AG08395 (cell line): ENCODE data around the gene NIPSNAP3A.

ENCODE experiments used
- DNase-seq: peaks from one replicate; pipeline ENCODE4 v3.0.0; 2012; ENCODE audit warnings: mixed read lengths, low spot score

NIPSNAP3A gene

DNA sequence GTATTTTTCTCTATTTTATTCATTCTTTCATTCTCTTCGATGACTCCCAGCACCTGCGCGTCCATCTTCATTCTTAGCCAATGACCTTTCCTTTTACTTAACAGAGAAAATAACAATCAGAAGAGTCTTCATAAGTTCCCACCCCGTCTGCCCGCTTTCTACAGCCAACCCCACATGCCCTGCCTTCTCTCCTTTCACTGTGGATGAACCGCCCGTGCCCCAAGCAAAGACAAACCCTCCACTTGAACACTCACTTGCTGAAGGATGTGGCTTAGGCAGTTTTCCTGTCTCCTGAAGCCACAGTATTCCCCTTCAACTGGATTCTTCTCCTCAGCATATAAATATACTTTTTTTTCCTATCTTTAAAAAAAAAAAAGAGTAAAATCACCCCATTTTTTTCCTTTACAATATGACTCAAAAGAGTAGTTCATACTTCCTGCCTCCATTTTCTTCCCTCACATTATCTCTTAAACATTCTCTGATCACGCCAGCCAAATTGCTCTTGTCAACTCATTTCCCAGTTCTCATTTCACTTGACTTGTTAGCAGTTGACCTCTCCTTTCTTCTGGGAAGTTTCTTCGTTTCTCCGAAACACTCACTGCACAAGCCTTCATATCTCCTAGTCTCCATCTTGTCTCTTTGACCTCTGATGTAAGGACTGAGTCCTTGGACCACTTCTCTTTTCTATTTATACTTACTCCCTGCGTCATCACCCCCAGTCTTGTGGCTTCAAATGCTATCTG lies 27.5 kb downstream of the NIPSNAP3A start:
- no peak for DNase-seq

DNA sequence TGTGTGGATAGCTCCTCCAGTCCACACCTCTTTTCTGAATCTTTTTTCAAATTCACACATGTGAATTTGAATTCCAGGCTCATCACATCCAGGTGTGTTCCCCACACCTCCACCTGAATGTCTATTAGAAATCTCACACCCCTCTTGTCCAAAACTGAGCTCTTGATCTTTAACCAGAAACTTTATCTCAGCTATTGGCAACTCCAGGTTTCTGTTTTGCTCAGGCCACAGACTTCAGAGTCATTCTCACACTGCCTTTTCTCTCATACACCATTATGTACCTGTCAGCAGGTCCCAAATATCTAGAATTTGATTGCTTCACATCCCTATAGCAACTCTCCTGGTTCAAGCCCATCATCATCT lies 28.1 kb downstream of the NIPSNAP3A start:
- DNase-seq, result no peak

DNA sequence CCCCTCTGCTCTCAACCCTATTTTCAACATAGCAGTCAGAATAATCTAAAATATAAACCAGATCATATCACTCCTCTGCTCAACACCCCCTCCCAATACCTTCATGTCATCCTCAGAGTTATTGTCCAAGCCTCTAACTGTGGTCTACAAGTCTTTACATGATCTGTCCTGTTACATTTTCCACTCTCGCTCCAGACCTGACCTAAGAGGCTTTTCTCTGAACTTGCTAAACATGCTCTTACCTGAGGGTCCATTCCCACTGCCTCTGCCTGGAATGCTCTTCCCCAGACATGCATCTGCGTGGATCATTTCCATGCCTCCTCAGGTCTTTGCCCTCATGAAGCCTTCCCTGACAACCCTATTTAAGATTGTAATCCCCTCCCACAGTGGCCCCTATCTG lies 28.5 kb downstream of the NIPSNAP3A start:
- no peak for DNase-seq

DNA sequence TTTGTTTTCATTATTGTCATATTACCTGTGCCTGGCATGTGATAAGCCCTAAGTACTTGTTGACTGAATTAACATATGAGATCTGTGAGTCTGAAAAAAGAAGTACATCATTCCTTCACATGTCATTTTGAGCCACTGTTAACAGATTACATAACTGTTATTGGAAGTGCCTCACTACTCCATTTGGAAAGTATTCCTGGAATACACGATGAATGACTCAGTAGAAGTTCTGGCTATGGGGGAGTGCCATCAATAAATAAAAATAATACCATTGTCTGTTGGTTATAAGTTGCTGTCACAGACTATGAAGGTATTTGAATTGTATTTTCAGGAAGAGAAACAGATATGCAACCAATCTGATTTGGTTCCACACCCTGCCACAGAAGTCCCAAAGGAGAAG lies 29.3 kb downstream of the NIPSNAP3A start:
- DNase-seq, result peak; percentile 29

DNA sequence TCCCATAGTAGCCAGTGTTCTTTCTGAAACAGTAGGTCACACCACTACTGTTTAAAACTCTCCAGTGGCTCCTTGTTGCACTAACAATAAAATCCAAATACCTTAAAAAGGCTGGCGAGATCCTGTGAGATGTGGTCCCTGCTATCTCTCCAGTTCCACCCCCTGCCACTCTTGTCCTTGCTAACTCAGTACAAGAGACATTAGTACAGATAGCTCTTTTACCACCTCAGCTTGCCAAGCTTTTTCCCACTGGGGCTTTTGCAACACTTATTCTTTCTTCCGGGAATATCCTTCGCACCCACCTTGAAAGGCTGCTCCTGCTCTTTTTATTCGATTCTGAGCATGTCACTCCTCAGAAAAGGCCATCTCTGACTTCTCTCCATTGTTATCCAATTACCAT lies 31.3 kb downstream of the NIPSNAP3A start:
- DNase-seq, result no peak

DNA sequence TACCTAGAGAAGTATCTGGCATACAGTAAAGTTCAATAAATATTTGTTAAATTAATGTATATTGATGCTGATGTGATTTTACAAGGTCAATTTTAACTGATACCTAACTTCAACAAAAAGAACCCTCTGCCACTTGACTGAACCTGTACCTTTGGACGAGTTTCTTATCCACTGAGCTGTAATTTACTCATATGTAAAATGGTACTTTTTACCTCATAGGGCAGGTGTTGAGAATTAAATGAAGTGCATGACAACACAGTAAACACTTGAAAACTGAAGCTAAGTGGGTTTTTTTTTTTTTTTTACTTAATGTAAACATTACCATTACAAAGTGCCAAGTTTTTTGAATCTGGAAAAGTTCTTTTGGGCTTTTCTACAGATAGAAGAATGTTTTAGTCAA lies 31.9 kb downstream of the NIPSNAP3A start:
- DNase-seq, result no peak

DNA sequence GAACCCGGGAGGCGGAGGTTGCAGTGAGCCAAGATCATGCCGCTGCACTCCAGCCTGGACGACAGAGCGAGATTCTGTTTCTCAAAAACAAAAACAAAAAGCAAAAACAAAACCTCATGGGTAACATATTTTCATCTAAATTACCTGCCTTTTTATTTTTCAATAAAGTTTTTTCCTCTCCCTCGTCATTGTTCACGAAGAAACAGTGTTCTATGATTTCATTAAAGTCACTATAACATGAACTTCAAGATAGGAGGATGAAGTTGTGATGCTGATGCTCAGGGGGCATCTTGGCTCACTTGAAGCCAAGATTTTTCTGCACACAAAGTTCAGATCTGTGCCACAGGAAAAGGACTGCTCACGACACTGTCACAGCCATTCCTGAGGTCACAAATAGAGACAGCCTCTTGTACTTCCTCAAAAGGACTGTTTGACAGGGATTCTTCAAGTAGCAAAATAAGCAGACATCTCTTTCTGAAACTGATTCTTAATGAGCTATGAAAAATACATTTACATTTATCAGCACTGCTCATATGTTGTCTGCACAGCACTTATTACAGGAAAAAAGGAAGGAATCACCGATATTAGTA lies 32.6 kb downstream of the NIPSNAP3A start:
- DNase-seq, result no peak

DNA sequence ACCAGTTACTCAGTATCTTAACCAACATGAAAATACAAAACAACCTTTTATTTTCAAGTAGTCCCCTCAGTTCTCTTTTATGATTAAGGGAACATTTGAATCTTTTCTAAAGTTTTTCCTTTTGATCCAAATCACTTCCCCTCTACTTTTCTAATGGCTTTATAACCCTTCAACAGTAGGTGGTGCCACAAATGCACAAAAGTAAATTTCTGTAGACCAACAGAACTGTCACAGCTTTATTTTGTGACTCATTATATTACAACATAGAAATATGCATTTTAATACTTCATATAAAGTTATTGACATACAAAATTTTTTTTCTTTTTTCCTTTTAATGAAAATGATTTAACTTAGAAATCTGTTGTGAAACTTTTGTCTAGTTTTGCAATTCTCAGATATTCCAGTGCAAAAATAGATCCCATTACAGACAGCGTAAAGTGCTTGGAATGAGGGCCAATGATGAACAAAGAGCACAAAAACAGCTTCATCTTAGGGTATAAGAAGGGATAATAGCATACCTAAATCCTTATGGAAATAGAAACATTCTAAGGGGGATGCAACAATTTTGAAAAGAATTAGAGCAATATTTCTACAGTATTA lies 33.4 kb downstream of the NIPSNAP3A start:
- DNase-seq, result peak; percentile 44

DNA sequence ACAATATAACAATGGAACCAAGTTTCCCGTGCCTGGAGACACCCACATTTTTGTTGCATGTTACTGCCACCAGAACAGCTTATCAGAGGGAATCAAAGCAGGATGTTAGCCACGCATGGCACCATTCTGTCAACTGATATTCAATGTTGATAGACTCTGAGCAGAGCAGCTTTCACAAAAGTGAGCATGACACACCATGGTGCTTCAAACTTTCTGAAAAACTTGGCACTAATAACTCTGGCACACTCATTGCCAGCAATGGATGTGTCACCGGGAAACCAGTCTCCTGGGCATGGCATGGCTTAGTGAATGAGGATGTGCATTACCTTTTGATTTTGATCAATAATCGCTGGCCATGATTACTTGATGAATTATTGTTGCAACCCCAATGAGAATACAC lies 36.1 kb downstream of the NIPSNAP3A start:
- no peak for DNase-seq

DNA sequence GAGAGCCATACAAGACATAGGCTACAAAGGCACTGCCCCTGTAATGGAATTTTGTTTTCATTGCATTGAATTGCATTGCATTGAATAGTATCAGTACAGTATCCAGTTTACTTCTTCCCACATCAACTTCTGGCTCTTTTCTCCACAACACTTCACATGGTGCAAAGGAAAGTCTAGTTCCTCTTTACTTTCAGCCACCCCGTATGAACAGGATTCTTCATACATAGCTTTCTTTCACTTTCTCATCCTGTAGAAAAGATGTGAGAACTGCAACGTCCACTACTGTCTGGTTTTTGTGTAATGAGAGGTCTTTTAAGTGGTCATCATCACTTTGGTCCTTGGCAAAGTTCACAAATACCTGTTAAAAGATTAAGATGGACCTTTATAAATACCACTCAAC lies 36.6 kb downstream of the NIPSNAP3A start:
- no peak for DNase-seq

DNA sequence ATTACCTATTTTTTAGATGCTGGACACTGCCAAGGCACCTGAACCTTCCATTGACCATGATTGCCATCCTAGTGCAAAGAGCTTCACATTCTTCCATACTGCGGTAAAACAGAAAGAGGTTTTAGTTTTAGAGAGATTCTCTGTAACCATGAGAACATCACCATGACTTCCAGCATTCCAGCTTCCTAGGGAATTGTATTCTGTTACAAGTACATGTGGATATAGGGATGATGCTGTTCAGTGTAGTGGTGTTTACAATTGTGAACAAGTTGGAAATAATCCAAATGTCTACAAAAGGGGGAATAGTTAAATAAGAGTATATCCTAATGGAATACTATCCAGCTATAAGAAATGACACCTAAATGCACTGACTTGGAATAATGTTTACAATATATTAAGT lies 38.8 kb downstream of the NIPSNAP3A start:
- no peak for DNase-seq

DNA sequence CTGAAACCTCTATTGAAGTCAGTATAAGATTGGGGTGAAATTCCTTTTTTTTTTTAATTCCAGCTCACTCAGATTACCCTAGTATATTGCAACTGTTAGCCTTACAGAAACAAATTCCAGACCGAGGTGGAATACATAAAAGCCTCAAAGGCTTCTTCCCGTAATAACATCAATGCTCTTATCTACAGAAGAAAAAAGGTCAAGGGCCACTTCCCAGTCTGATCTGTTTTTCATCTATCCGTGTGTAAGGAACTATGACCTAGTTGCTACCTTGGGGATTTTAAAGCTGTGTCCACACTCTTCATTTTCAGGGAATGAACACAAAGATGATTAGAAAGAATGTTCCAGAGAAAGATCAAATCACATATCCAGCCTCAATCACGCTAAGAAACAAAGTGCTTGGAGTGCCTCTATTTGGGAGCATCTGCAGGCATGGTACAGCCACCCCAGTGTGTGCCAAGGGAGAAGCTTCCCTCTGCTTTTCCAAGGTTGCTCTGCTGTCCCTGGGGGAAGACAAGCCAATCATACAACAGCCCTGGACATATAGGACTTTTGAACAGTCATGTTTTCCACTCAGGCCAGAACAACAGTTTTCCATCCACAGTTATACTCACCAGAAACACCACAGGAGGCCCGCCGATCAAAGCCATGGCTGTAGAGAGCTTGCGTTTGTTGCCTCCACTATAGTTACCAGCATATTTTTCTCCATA lies 40.0 kb downstream of the NIPSNAP3A start:
- DNase-seq, result no peak

DNA sequence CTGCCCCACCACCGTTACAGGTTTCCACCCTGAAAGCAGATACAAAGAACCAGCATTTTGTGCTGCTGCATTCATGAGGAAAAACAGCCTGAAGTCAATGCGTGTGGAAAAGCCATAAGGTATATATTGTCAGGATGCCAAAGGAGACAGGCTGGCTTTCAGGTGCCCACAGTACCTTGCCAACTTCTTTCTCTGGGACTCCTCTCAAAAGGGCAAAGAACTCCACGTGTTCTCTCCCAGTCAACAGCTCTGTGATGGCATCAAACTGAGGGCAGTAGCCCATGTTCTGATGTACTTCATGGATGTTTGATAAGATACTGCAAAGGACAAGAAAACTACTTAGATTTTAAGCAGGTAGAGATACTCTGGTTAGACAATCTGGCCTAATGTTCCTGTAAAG lies 40.8 kb downstream of the NIPSNAP3A start:
- no peak for DNase-seq

DNA sequence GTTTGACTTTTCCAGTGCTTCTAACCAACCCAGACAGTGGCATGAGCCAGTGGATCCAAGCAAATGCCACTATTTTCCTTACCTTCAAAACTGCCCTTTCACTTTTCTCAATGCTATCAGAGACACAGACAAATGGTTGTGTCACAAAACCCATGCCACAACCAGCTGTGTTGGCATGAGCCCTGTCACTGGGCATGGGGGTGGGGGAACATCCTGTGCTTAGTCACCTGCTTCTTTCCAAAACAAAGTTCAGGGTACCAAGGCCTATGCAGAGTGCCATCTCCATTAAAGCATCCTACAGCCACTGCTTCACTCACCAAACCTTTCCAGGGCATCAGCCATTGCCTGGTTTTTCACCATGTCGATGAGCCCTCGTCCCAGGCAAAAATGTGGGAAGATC lies 46.6 kb downstream of the NIPSNAP3A start:
- DNase-seq, result no peak

DNA sequence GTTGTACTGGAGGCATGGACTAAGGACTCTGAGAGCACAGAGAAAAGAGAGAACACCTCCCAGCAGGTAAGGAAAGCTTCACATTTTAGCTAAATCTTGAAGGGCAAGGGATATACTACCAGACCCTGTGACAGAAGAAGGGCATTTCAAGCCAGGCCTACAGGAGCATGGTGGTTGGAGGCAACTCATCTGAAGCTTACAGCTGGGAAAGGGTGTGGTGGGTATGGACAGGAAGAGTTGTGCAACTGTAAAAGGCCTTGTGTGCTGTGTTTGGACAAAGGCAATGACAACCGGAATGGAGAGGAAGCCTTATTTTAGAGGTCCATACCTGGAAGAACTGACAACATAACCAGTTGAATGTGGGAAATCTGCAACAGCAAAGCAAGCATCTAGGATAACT lies 47.6 kb downstream of the NIPSNAP3A start:
- DNase-seq, result no peak

DNA sequence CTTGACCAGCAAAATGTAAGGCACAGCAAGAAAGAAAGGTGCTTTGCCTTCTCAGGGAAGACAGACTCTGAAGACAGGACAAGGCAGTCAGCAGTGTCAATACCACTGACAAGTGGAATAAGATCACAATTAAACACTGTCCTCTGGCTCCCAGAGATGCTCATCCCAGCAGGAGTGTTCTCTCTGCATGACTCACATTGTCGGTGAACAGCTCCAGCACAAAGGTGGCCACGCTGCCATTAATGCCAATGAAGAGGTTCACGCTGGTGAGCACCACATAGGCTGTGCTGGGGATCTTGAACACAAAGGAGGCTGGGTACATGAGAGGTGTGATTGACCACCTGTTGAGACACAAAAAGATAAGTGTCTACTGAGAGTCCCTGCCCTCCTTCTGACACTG lies 48.4 kb downstream of the NIPSNAP3A start:
- DNase-seq, result no peak

DNA sequence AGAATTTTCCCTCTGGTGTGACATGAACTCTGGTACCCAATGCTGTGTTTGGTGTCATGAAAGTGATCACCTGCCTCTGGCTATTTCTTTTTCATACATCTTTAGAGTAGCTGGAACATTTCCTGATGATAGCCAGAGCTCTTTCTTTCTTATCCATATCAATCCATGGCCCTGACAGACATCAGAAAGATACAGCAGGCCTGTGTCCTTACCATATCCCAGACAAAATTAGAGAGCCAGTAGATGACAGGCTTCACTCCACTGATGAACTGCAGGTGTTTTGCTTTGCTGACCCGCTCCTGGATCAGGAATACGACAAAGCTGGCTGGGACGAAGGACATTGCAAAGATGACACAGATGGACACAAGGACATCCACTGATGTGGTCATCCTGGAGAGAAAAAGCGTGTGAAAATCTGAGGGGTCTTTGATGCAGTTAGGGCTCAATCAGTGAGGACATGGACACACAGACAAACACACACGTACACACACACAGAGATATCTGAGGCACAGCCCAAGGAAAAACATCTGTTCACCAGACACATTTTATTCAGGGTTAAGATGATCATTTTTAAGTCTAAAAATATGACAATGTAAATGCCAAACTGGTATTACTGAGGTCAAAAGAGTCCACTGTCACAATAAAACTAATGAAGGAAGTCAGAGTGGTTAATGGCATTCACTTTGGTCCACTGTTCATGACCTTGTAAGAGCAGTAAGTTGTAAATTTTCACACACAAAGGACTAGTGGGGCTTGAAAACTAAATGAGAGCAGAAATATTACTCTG lies 50.9 kb downstream of the NIPSNAP3A start:
- no peak for DNase-seq

DNA sequence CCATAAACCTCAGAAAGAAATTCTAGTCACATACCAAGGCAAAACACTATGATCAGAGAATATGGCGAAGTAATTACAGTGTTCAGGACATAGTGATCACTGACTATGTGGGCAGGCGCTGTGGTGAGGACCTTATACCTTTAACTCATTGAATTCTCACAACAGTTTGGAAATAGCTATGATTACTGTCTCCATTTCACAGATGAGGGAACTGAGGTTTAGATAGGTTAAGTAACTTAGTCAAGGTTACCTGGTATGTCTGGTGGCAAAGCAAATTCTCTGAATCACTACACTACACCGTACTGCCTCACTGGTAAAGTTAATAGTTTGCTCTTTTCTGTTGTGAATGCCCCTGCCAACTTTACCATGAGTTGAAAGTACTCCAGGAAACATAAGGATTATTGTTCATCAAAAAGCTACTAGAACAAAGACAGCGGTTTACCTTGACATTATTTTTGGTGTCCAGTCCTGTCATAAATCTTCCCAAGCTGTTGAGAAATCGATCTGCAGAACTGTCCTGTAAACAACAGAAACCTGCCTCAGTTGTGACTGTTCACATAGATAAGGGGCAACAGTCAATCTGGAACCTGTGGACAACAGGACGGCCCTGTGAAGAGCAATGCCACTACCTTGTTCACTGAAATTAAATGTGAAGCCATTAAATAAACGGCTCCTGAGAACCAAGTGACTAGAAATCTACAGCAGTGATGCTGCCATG lies 52.7 kb downstream of the NIPSNAP3A start:
- no peak for DNase-seq

DNA sequence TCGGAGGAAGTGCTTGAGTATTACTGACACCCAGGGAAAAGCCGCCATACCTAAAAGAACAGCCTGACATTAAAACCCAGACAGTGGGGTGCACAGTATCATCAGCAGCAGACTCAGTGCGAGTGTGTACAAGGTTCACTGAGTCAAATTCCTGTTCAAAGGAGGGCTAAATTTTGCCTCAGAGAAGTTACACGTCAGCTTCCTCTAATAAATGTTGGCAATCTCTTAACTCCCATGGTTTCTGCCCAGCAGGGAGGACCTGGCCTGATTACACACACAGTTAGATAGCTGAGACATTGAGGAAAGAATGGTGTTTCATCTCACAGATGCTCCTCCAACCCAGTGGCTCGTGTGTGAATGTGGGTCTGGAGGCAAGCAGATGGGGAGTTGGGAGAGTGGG lies 54.6 kb downstream of the NIPSNAP3A start:
- no peak for DNase-seq

DNA sequence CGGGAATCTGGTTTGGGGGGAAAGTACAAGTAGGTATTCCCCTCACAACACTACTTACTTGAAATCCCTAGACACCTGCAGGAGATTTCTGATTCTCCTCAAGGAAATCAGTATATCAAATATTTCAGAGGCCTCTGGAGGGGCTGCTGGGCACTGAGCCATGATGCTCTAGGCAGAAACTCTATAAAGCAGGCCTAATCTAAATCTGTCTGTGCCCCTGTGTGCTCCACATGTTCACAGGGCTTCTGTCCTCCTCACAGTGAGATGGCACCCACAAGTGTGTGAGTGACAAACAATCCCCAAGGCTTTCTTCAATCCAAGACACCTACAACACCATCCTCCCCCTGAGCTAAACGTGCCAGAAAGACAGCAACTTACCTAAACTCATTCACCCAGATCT lies 55.4 kb downstream of the NIPSNAP3A start:
- no peak for DNase-seq

DNA sequence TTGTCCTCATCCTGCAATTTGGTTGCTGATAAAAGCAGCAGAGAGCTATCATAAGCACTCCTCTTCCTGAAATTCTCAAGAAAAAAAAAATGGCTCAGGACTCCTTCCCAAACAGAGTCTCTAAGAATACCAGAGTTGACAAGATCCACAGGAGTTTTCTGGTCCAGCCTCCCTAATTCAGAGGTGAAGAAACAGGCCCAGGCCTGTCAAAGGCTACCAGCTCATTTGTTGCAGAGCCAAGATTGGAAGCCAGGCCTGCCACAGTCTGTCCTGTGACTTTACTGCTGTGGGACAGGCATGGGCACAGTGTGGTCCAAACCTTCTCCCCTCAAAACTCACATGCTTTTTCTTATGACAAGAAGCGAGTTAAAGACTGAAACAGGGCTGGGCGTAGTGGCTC lies 58.0 kb downstream of the NIPSNAP3A start:
- DNase-seq, result no peak
